Vagina (tissue), 2 donors: ENCODE results near the gene RMND1.
A peak's percentile ranks its signal among the peaks of the same experiment; 100 is the strongest.

ENCODE experiments used
- CTCF ChIP-seq, 3 experiments: fragments of 450-650 bp in 2 of 3; fragments of 200-600 bp in 1 of 3; sonication (generic) in 1 of 3; IDR thresholded peaks; one replicate each; pipeline ENCODE4 v1.5.1; 2017 to 2019; ENCODE audit warnings: antibody characterized with exemption in 3 of 3, mild to moderate bottlenecking in 2 of 3, moderate library complexity in 2 of 3
- POLR2A ChIP-seq, 2 donors: fragments of 450-650 bp; IDR thresholded peaks; one replicate each; pipeline ENCODE4 v1.6.1; 2017; ENCODE audit warnings: antibody characterized with exemption in 2 of 2, mild to moderate bottlenecking in 2 of 2, moderate library complexity in 2 of 2

GRCh38 chr6:151440930-151441329 is 11.0 kb downstream of the RMND1 start:
- TF ChIP-seq CTCF (IDR thresholded peaks at IDR 0.05): peak; percentile 17 to 44 (median 25)
- no peak for TF ChIP-seq POLR2A (IDR thresholded peaks at IDR 0.05)
